ENCODE data around the gene EVC.

EVC gene

GRCh38 chr4:5710961-5711478 is at the start of gene EVC:
EVC (plus strand) TSS chr4:5711201; CDS start chr4:5711381, 180 bp downstream.
- DNase-seq (ENCODE audit: low read depth, low spot score) = peak; percentile 14
- peak within 1 kb of the TSS; percentile 78 for H3K27ac ChIP-seq

GRCh38 chr4:5661237-5661636 is 49.8 kb upstream of the EVC start:
- no peak overlapping the region for H3K27ac ChIP-seq
- no peak for DNase-seq (ENCODE audit: low read depth, low spot score)

GRCh38 chr4:5662555-5662954 is 48.4 kb upstream of the EVC start:
- DNase-seq (ENCODE audit: low read depth, low spot score) = no peak
- no peak overlapping the region for H3K27ac ChIP-seq

- DNase-seq (ENCODE audit: low read depth, low spot score) = no peak
- H3K27ac ChIP-seq = no peak overlapping the region
Observed at GRCh38 chr4:5664778-5665177, 46.2 kb upstream of the EVC start.

- no peak overlapping the region for H3K27ac ChIP-seq
Observed at GRCh38 chr4:5666741-5667140, 44.3 kb upstream of the EVC start.

GRCh38 chr4:5676763-5677162 is 34.2 kb upstream of the EVC start:
- no peak for DNase-seq (ENCODE audit: low read depth, low spot score)
- H3K27ac ChIP-seq = no peak overlapping the region

More at GRCh38 chr4:5666741-5667140, 44.3 kb upstream of the EVC start:
- DNase-seq (ENCODE audit: low read depth, low spot score) = no peak

- DNase-seq (ENCODE audit: low read depth, low spot score) = peak; percentile 14
- peak overlapping the region; percentile 40 for H3K27ac ChIP-seq
Observed at GRCh38 chr4:5678977-5679376, 32.0 kb upstream of the EVC start.

GRCh38 chr4:5683566-5683965 is 27.4 kb upstream of the EVC start:
- H3K27ac ChIP-seq = no peak overlapping the region
- DNase-seq (ENCODE audit: low read depth, low spot score) = no peak

- H3K27ac ChIP-seq = no peak overlapping the region
- DNase-seq (ENCODE audit: low read depth, low spot score) = no peak
Observed at GRCh38 chr4:5685296-5685695, 25.7 kb upstream of the EVC start.

GRCh38 chr4:5686338-5686737 is 24.7 kb upstream of the EVC start:
- H3K27ac ChIP-seq = no peak overlapping the region
- DNase-seq (ENCODE audit: low read depth, low spot score) = no peak

- H3K27ac ChIP-seq = no peak overlapping the region
- no peak for DNase-seq (ENCODE audit: low read depth, low spot score)
Observed at GRCh38 chr4:5689065-5689464, 21.9 kb upstream of the EVC start.

GRCh38 chr4:5691491-5692132 is 19.4 kb upstream of the EVC start:
- DNase-seq (ENCODE audit: low read depth, low spot score) = no peak
- no peak overlapping the region for H3K27ac ChIP-seq

GRCh38 chr4:5693871-5694270 is 17.1 kb upstream of the EVC start:
- no peak for DNase-seq (ENCODE audit: low read depth, low spot score)
- H3K27ac ChIP-seq = no peak overlapping the region

GRCh38 chr4:5696341-5696740 is 14.7 kb upstream of the EVC start:
- DNase-seq (ENCODE audit: low read depth, low spot score) = no peak
- H3K27ac ChIP-seq = no peak overlapping the region

- no peak overlapping the region for H3K27ac ChIP-seq
- DNase-seq (ENCODE audit: low read depth, low spot score) = no peak
Observed at GRCh38 chr4:5700459-5700858, 10.5 kb upstream of the EVC start.

- H3K27ac ChIP-seq = no peak overlapping the region
- no peak for DNase-seq (ENCODE audit: low read depth, low spot score)
Observed at GRCh38 chr4:5701971-5702370, 9.0 kb upstream of the EVC start.

- DNase-seq (ENCODE audit: low read depth, low spot score) = no peak
- no peak overlapping the region for H3K27ac ChIP-seq
Observed at GRCh38 chr4:5703831-5704230, 7.2 kb upstream of the EVC start.

- H3K27ac ChIP-seq = no peak overlapping the region
- DNase-seq (ENCODE audit: low read depth, low spot score) = no peak
Observed at GRCh38 chr4:5704276-5704675, 6.7 kb upstream of the EVC start.

GRCh38 chr4:5705647-5706320 is 5.2 kb upstream of the EVC start:
- no peak for DNase-seq (ENCODE audit: low read depth, low spot score)
- no peak overlapping the region for H3K27ac ChIP-seq

GRCh38 chr4:5706486-5707290 is 4.3 kb upstream of the EVC start:
- DNase-seq (ENCODE audit: low read depth, low spot score) = no peak
- no peak overlapping the region for H3K27ac ChIP-seq

- no peak for DNase-seq (ENCODE audit: low read depth, low spot score)
- peak overlapping the region; percentile 78 for H3K27ac ChIP-seq
Observed at GRCh38 chr4:5707366-5707765, 3.6 kb upstream of the EVC start.
